Stimulated activated naive CD4-positive, alpha-beta T cell (primary cell): ENCODE data around the gene HIVEP3.

Experiments used
- DNase-seq, 6 experiments: peaks; one replicate each; lab custom pipeline; 2025; lab: John Stamatoyannopoulos, UW

The HIVEP3 gene

DNA sequence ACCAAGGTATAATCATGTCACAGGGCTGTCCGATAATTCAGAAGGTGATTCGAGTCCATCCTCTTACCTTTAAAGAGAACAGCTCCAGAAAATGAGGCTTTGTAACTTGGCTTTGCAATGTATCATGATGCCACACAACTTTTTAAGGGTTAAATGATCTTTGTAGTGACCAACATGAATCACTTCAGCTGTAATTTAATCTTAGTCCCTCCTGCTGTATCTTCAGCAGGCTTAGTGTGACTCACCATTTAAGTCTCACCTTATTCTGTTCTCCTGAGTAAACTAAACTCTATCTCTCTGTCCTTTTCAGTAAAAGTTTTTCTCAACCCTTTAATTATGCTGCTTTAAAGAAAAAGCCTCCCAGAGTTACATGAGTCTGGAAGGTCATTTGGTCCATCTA, 1.9 kb upstream of the HIVEP3 start:
- DNase-seq, result no peak

DNA sequence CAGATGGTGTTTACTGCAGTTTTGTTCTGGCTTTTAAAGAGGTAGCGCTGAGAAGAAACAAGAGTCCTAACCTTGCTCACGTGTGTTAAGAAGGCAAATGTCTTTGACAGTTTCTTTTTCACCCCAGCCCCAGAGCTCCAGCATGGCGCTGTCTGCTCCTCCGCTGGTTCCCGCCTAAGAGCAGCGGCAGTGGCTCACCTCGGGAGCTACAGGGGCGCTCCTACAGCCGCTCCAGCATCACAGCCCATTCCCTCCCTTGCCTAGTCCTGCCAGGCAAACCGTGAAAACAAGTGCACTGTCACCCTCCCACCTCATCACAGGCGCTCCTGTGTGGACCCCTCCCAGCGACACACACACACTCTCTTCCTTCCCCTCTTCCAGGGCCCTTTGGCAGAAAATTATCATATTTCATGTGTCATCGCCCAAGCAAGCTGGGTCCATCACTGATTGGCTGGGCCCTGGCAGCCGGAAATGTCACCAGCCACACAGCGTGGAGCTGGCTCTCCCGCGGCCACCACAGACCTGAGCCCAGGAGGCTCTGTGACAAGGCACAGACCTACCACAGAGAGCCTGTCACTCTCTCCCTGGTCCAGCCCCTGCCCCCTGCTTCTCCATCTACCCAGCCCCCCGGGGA, 1.2 kb upstream of the HIVEP3 start:
- DNase-seq, result peak; percentile 56 to 87 (median 73)

DNA sequence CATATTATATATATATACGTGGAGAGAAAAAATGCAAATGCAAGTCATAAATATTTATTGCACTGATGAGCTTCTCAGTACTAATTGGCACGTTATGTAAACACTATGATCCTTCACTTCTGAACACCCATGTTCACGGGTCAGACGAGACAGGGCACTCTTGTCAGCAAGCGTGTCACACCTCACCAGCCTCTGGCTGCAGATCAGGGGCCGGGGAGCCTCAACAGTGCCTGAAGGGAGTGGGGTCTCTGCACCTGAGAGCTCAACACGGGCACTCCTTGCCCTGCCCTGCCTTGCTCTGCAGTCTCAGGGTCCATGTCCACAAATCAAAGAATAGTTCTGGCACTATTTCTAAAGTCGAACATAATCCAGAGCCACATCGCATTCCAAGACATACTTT, 409 bp upstream of the HIVEP3 start:
- DNase-seq, result no peak

DNA sequence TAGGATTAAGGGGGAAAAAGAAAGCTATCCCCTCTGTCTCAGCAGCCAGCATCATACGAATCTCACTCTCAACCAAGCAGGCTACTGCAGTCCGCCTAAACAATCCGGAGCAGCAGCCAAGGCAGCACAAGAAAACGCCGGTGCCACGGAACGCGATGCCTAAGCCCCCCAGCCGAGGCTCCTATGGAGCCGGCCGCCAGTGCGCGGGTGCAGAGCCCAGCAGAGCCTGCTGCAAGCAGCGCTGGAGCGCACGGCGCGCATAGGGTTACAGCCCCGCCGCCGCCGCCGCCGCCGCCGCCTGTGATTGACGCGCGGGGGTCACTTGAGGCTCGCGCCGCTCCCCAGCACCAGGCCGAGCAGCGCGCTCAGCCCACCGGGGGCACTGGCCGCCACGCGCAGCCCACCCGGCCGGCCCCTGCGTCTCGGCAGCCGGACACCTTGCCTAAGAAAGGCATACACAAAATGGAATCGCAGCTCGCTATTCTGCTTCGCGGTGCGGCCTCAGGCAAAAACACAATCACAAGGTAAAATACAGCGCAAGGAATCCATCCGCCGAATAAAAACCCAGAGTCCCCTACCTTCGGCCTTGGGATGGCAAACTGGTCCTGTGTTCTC, 780 bp downstream of the HIVEP3 start:
- peak; percentile 3 to 64 (median 33) for DNase-seq

DNA sequence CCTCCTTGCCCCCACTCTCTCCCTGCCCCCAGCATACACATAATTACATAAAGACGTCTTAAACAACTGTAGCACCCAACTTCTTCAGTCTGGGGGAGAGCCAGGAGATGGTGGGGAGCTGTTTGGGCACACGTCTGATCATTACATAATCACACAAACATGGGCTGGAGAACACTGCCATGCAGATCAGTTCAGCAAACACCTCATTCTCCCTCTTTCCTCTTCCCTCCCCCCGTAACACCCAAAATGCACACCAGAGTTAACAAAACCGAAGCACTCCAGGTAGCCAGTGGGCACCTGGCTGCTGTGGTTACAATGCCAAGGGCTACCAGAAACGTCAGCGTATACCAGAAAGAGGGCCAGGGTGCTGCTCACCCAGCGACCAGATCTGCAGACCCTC, 1.6 kb downstream of the HIVEP3 start:
- DNase-seq, result peak in 1 of 6 experiments; percentile 14

DNA sequence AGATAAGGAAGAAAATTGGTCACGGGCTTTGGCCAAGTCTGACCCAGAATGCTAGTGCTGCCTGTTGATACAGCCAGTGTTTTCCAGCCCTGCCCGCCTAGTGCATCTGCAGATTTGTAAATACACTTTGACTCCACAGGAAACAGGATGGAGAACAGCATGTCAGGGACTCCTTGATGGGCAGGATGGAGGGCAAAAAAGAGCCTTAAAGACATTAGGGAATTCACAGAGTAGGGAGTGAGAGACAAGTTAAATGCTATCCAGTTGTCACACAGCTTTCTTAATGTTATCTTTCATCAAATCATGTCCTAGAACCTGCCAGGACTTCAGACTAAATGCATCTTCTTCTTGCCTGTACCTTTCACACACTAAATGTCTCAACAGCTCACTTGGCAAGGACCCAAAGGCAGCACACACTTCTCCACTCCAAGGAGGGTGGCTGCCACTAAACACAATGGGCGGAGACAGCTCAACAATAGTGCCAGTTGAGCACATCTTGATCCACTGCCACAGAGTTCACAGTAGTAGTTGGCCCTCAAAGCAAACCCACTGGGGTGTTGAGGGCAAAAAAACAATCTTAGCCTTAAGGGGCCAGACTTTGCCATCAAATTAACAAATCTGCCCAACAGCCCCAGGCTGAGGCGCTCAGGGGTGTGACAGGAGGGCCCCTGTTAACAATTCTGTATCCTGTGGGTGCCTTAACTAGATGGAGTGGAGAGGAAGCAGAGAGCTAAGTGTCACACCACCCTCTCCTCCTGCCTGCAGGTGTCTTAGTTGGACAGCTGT, 2.7 kb downstream of the HIVEP3 start:
- DNase-seq, result peak in 3 of 6 experiments; percentile 34 to 57 (median 36)

DNA sequence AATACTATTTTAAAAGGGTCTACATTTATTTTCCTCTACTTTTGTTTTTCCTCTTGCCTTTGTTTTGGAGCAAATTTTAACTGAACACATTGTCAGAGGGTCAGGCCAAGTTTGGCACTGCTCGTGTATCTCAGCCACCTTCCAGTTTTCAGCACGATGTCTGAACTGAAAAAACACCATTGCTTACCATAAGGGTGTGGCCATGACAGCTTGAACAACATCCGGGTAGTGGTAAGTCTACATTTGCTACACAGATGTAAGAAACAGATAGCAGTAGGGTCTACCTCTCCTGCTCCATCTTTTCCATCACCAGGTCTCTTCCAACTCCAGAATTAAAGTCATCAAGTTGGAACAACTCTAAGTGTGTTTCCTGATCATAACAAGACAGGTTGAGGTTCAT, 4.2 kb downstream of the HIVEP3 start:
- DNase-seq, result peak in 3 of 6 experiments; percentile 44 to 46 (median 44)

DNA sequence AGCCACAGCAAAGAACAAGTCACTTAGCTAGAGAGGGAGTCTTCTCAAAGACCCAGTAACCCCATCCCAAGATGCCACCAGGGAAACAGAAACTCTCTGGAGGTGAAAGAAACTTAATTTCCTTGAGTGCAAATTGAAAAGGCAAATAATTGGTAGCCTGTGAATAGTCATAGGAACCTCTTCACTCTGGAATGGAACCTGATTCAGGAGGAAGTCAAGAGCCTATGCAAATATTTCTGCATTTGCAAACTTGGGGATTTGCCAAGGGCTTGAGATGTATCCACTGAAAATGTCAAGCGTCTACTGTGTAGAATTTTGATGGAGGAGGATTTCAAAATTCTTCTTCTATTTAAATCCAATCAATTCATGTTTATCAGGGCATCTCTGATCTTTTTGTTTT, 5.7 kb downstream of the HIVEP3 start:
- DNase-seq, result no peak

DNA sequence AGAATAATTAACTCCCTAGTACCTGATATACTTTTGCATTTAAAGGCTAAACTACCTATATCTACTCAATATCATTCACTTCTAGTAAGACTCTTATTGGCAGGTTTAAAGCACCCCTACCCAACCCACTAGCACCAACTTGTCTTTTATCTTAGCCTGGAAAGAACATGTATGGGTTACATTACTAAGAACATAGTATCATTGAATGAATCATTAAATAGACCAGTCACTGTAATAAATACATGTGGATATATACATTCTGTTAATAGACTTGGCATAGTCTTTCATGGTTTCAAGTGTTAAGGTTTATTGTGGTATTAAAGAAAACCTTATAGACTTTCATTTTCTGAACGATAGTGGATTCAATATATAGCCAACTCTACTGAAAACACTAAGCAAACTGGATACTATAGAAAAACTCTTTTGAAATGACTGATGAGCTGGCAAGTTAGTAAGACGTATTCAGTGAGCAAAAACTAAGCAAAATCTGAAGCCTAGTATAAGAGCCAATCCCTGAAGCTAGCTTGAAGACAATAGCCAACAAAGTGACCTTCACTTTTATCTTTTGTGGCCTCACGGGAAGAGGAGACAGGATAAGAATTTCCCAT, 10.3 kb downstream of the HIVEP3 start:
- DNase-seq, result no peak

DNA sequence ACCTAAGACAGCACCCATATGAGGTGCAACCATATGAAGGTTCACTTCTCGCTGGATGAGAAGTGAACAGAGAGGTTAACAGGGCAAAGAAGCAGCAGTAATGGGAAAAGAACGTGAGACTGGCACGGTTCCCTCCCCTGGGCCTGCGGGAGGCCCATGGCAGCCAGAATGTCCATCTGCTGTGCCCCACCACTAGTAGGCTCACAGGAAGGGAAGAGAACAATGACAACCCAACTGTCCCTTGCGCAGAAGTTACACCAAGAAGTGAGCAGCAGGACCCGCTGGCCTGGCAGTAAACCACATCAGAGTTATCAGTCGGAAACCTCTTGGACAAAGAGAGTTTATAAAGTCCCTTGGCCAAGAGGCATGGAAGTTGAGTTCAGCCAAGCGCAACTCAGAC, 11.3 kb downstream of the HIVEP3 start:
- no peak for DNase-seq

DNA sequence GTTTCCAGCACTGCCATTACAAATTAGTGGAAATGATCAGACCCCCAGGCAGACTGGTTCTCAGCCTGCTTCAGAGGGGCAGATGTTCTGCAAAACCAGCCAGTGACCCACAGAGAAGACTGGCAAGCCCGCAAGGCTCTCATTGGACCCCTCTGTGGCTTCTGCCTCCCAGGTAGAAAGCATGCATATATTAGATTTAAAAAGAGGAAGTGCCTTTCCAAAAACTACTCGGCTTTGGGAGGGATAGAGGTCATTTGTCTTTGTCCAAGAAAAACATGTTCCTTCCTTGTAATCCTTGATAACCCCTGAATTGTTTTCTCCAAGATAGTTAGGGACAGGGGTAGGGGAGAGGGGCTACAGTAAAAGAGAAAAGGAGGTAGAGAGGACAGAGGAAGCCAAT, 11.8 kb downstream of the HIVEP3 start:
- no peak for DNase-seq

DNA sequence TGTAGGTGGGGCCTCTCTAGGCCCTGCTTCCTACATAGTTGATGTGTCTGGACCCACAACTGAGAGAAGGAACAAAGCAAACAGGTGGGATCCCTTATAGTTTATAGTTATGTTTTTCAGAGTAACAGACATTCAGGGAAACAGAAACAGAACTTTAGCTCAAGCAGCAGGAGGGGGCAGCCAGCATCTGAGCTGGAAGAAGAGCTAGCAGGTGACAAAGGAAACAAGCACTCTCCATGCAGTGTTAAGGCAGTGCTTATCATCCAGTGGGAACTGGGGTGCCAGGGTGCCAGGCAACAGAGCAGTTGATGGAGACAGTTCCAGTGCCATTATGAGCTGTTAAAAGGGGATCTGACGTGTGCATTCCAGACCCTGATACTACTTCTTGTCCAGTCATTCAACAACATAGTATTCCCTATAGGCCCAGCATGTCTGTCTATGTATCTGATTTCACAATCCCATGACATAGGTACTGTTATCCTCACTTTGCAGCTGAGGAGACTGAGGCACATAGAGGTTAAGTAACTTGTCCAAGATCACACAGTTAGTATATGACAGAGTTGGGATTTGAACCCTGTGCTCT, 13.5 kb downstream of the HIVEP3 start:
- DNase-seq, result no peak

DNA sequence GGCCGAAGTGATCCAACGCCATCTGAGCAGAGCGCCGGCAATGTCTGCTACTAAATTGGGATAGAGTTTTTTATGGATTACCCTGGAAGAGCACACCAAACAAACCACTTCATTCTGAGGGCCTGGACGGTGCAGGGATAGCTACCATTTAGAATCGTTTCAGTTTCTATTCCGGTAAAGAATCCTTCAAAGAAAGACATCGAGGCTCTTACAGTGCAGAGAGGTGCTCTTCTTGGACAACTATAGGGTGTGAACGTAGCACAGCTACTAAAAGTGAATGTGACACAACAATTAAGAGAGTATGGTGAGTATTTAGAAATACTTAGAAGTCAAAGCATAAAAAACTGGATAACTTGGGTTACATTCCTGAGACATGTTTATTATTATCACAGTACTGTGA, 16.1 kb downstream of the HIVEP3 start:
- DNase-seq, result no peak

DNA sequence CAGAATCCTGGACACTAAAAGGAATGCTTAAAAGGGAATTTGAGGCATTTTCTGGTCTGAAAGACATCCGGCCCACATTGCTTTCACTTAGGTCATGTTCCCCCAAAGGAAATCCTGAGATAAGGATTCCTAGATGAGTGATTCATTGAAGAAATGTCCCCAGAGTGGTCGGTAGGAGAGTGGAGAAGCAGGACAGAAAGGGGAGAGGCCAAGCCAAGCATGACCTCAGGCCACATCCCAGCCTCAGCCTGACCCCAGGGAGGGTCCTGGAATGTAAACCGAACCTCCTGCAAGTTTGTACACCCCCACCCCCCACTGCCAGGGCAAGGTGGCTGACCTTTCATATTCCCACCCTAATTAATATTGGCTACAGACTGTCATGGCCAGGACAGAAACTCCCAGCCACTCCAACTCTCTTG, 16.6 kb downstream of the HIVEP3 start:
- DNase-seq, result no peak

DNA sequence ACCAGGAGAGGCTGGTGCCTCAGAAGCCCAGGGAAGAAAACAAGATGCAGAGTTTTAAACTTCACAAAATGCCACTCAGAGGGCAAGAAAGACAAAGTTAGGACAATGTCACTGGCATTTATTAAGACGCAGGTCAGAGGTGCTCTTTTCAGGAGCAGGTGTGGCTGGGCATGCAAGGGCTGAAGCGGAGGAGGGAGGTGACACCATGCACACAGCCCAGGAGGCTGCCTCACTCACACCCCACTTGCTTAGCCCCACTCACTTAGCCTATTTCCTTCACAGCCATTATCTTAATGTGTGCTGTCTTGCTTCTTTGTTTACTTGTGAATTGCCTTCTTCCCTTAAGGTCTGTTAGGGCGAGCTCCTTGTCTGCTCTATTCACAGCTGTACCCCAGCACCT, 17.2 kb downstream of the HIVEP3 start:
- DNase-seq, result no peak

DNA sequence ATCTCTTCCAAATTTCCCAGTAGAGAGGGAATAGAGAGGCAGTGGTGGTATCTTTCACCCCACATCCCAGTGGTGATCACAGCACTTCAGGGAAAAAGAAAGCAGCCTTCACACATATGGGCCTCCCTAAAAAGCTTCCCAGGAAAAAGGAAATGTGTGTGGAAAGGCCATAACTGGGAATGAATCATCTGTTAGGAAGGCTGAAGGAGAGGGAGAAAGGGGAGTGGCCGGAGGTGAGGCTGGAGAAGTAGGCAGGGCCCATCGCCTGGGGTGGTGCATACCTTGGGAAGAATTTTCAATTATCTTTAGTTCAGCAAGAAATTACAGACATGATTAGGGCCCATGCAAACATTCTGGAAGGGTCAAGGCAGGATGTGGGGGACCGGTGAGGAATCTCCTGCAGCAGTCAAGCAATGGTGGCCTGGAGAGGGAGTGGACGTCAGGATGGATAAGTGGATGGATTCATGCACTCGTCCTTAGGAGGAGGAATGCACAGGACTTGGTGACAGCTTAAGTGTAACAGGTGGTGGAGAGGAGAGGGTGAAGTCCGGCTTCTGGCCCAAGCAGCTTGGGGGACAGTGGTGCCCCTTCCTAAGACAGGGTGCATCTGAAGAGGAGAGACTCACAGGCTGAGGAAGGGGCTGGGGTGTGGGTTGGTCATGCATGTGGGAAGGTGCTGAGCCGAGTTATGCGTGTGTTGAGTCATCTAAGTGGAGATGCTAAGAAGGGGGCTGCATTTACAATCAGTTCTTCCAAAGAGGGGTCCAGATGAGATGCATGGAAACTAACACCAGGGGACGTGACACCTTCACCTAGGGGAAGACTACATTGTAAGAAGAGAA, 17.9 kb downstream of the HIVEP3 start:
- DNase-seq, result no peak

DNA sequence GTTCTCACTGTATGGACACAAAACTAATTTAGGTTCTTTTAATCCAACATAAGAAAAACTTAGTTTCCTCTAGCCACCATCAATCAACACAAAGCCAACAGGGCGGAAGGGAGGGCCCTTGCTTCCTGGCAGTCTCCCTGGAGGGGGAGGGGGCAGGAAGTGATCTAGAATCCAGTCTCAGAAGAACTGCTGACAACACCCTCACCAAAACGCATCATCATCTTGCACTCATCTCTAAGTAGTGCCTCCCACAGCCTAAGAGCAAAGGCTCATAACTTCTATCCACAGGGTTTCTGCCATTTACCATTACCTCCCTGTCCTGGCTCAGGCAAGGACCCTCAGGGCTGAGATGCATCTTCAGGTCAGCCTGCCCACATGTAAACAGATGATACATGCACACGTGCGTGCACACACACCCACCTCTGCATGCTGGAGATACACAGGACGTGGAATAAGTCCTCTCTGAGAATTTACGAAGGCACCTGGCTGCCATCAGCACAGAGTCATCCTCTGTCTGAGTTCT, 20.5 kb downstream of the HIVEP3 start:
- DNase-seq, result peak; percentile 34 to 94 (median 82)

DNA sequence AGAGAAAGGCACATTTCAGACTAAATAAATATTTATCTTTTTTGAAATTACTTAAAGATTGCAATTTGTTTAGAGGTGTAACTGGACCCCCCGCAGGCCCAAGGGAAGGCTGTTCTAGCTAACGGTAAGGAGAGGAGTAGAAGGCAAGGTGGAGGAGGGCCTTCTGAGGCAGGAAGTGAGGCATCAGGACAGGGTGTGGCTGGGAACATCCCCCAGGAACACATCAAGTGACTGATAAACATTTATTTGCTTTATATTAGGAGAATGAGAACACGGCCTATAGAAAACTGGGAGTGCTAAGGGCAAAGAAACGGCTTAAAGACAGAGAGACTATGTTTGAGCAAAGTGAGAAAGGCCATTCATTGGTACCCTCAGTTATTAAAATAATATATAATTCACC, 23.2 kb downstream of the HIVEP3 start:
- no peak for DNase-seq

DNA sequence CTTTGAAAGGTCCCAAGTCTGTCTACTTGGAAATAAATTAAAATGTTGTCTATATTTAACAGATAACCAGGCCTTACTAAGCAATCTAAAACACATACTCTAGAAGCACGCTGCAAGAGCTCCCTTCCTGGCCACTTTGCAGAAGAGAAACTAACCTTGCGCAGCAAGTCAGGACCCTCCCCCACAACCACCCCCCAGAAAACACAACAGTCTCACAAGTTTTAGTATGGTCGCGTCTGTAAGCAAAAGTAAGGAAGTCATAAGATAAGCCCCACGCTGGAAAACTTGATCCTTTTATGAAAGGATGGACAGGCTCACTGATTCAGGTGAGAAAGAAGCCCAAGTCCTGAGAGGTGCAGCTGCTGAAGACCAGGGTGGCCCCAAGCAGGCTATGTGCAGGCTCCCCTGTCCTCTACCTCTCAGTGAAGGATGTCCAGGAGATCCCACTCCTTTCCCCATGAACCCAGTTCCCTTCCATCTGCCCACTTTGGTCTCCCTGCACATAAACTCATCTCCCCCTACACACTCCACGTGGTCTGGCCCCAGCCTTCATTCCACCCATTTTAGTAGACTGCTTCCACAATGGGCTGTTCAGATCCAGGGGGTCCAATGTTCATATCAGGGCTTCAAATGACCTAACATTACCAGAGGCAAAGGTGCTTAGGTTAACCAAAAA, 23.8 kb downstream of the HIVEP3 start:
- DNase-seq, result no peak

DNA sequence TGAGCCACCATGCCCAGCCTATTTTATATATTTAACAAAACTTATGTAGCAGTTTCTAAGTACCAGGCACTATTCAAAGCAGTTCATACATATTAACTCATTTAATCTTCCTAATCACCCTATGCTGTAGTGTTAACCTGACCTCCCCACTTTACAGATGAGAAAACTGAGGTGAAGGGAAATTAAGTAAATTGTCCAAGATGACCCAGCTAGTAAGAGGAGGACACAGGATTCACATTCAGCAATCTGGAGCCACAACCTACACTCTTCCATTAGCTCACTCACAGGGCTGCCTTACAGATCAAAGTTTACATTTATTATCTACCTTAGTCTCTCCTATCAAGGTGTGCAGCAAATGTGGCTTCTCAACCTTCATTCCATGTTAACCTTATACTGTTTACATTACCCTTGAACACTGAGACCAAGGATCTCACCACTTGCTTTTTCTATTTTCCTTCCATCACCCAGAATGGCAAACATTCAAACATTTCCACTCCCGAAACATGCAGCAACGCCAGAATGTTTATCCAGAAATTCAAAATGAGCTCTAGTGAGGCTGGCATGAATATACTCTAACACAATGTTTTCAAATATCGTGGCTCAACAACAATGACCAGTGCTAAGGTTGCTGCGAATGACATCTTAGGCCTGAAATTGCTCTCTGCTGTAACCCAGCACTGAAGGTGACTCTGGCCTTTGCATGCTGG, 24.5 kb downstream of the HIVEP3 start:
- DNase-seq, result no peak
